ENCODE results near the gene CFAP410.
"Not testable (repeated sequence)": the region's sequence is repeated elsewhere in the genome, so short reads cannot be mapped to it uniquely, and the experiment has no call there.

CFAP410 gene

DNA sequence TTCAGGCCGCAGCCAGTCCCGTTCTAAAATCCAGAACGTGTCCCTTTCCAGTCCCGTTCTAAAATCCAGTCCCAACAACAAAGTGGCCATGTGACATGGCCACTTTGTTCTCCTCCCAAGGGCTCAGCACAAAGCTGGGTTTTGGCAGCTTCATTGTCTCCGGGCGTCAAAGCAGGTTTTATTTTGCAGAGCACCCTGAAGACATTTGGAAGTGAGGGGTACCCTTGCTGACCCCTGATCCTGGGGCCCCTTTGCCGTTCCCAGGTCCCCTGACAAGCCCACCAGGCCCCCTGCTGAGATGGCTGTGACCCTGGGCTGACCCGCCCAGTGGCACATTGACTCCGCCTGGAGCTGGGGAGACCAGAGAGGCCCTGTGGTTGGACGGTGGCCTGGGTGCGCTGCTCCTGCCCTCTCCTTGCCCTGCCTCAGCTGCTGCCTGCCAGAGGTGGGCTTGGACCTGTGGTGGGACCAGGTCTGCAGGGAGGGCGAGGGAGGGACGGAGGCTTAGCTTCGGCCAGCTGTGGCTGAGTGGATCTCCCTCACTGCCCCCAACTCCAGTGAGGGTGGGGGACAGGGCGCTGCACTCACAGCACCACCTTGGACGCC, 35.1 kb downstream of the CFAP410 start:
- intact Hi-C loops (cut with DNase I), result loop anchor here (5.0 kb wide), 1 partner anchor 33 kb away; the partner anchor contains the start of gene CFAP410
- DNase-seq, result peak in 1 of 10 donors; percentile 47

- DNase-seq, result no peak
- intact Hi-C loops (cut with DNase I), result loop anchor here (5.0 kb wide), 1 partner anchor 34 kb away; the partner anchor contains the start of gene CFAP410
These were observed 35.7 kb downstream of the CFAP410 start for GRCh38 chr21:44303490-44303981.

- intact Hi-C loops (cut with DNase I), result loop anchor here (5.0 kb wide), 1 partner anchor 35 kb away; the partner anchor contains the start of gene CFAP410
- not testable (repeated sequence) for DNase-seq
These were observed 36.4 kb downstream of the CFAP410 start for GRCh38 chr21:44302573-44303401.

DNA sequence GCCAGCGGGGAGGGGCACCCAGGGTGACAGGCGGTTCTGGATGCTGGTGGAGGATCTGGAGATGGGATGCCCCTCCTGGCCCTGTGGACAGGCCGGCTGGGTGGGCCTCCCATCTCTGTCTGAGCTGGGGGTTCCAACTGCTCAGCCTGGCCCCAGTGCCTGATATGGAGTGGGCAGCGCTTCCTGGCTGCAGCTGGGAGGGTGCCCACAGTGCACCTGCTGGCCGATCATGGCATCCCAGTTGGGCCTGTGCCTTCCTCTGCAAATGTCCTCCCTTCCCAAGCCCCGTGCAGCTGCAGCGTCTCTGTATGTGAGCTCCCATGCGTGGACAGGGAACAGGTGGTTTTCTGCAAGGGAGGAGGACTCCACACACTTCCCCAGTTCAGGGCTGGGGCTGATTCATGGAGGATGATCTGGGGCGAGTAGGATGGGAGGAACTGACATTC, 37.2 kb downstream of the CFAP410 start:
- intact Hi-C loops (cut with DNase I), result loop anchor here (5.0 kb wide), 1 partner anchor 35 kb away; the partner anchor contains the start of gene CFAP410
- peak in 5 of 10 donors; percentile 40 to 92 (median 57) for DNase-seq

DNA sequence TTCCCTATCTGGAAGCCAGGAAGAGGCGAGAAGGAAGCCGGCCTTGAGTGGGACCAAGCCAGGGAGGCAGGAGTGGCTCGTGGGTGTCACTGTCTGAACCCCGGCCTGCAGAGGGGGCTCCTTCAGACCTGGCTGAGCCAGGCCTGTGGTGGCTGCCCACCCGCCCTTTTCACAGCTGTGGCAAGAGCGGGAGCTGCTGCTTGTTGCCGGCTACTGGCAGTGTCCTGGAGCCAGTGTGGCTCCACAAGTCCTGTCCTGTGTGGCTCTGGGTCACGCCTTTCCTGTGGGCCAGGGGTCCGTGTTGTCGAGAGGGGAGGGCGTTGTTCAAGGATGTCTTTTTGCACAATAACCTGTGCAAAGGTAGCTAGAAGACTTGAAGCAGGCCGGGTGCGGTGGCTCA, 38.0 kb downstream of the CFAP410 start:
- DNase-seq, result no peak
- intact Hi-C loops (cut with DNase I), result loop anchor here (5.0 kb wide), 1 partner anchor 36 kb away; the partner anchor contains the start of gene CFAP410

GRCh38 chr21:44300262-44300959, 38.8 kb downstream of the CFAP410 start:
- peak in 8 of 10 donors; percentile 38 to 92 (median 60) for DNase-seq
- intact Hi-C loops (cut with DNase I), result loop anchor here (5.0 kb wide), 1 partner anchor 37 kb away; the partner anchor contains the start of gene CFAP410

DNA sequence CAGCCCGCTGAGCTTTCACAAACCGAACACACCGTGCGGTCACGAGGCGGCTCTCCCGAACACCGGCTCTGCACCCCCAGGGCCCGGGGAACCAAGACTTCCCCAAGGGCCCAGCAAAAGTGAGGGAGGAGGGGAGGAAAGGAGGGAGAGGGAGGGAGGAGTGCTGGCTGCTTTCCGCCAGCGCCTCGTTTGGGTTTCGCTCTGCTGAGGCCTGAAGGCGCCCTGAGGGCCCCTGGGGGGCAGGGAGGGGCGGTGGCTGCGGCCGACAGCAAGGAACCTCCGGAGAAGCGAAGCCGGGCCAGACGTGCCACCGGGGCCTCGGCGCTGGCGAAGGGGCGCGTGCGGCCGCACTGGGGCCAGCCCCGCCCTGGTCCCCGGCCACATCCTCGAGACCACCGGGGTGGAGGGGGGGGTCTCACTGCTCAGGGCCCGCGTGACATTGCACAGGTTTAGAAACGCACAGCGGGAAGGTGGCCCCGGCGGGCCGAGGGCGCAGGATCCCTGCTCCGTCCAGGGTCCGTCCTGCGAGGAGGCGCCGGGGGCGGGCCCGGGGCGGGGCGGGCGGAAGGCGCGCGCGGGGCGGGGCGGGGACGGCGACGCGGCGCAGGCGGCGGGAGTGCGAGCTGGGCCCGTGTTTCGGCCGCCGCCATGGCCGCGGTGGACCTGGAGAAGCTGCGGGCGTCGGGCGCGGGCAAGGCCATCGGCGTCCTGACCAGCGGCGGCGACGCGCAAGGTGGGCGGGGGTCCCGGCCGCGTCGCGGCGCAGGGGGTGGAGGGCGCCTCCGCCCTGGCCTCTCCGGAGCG, 39.5 kb downstream of the CFAP410 start, which contains the start of gene PFKL:
TSS of gene PFKL (plus strand) at position 596 of the 804 bp plus-strand sequence. CDS start at position 649, 53 bp downstream.
- intact Hi-C loops (cut with DNase I), result loop anchor here (5.0 kb wide), 1 partner anchor 38 kb away; the partner anchor contains the start of gene CFAP410
- peak in 9 of 10 donors; percentile 43 to 94 (median 61) for DNase-seq

- intact Hi-C loops (cut with DNase I), result no loop called here
- DNase-seq, result no peak
These were observed 40.1 kb downstream of the CFAP410 start for GRCh38 chr21:44299085-44299457.

- intact Hi-C loops (cut with DNase I), result no loop called here
- no peak for DNase-seq
These were observed 40.9 kb downstream of the CFAP410 start for GRCh38 chr21:44298301-44298700.

DNA sequence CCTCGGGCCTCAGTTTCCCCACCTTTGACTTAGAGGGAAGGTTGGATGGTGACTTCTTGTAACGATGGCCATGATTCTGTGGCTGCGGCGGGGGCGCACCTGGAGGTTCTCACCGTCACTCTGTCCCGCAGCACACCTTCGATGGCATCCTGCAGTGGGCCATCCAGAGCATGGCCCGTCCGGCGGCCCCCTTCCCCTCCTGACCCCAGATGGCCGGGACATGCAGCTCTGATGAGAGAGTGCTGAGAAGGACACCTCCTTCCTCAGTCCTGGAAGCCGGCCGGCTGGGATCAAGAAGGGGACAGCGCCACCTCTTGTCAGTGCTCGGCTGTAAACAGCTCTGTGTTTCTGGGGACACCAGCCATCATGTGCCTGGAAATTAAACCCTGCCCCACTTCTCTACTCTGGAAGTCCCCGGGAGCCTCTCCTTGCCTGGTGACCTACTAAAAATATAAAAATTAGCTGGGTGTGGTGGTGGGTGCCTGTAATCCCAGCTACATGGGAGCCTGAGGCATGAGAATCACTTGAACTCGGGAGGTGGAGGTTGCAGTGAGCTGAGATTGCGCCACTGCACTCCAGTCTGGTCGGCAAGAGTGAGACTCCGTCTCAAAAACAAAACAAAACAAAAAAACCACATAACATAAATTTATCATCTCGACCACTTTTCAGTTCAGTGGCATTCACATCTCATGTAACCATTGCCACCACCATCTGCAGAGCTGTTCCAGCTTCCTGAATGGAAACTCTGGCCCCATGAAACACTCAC, 41.5 kb downstream of the CFAP410 start:
- peak; percentile 84 to 99 (median 90) for DNase-seq
- intact Hi-C loops (cut with DNase I), result no loop called here

- no peak for DNase-seq
- intact Hi-C loops (cut with DNase I), result no loop called here
These were observed 42.3 kb downstream of the CFAP410 start for GRCh38 chr21:44296916-44297315.

GRCh38 chr21:44296103-44296519, 43.1 kb downstream of the CFAP410 start:
- intact Hi-C loops (cut with DNase I), result no loop called here
- no peak for DNase-seq

- intact Hi-C loops (cut with DNase I), result no loop called here
- DNase-seq, result no peak
These were observed 43.5 kb downstream of the CFAP410 start for GRCh38 chr21:44295646-44296045.

DNA sequence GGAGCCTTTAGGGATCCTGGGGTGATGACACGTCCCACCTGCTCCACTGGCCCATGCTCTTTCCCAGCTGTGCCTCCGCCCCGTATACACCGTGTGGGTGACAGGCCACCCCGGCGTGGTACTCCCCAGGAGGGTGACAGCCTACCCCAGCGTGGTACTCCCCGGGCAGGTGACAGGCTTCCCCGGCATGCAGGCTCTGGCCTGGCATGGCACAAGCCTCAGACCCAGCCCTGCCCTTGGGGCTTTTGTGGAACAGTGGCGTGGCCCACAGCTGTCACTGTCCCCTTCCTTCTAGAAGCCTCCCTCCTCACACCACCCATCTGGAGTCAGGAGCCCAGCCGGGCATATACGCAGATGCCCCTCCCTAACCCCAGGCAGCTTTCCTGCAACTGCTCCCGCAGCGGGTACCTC, 44.0 kb downstream of the CFAP410 start:
- no peak for DNase-seq
- intact Hi-C loops (cut with DNase I), result no loop called here

DNA sequence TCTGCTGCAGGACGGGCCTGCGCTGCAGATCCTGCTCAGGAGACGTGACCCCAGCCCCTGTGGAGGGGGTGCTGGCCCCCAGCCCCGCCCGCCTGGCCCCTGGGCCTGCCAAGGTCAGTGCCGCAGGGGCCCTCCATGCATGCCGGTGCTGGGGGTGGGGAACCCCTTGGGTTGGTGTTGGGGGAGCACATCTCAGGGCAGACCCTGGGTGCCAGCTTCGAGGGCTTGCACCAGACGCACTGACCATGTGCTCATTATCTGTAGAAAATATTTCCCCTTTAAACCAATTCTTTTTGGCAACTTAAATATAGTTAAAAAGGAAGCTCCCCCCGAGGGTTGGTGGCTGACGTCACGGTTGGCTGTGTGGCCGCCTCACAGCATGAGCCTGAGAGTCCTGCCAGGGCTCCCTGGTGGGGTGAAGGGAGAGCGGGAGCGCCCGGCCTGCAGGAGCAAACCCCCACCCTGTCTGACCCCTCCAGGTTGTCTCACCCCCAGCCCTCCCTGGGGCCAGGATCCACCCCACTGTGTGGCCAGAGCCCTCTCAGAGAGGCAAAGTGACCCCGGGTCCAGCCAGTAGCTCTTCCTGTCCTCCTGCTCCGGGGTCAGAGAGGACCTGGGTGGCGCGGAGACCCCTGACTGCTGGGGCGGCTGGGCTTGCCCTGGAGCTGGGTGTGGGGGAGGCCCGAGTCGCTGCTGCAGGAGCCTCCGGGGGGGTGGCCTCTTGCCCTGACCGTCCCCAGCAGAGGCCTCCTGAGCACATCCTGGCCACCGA, 44.6 kb downstream of the CFAP410 start:
- intact Hi-C loops (cut with DNase I), result no loop called here
- peak in 1 of 10 donors; percentile 45 for DNase-seq

DNA sequence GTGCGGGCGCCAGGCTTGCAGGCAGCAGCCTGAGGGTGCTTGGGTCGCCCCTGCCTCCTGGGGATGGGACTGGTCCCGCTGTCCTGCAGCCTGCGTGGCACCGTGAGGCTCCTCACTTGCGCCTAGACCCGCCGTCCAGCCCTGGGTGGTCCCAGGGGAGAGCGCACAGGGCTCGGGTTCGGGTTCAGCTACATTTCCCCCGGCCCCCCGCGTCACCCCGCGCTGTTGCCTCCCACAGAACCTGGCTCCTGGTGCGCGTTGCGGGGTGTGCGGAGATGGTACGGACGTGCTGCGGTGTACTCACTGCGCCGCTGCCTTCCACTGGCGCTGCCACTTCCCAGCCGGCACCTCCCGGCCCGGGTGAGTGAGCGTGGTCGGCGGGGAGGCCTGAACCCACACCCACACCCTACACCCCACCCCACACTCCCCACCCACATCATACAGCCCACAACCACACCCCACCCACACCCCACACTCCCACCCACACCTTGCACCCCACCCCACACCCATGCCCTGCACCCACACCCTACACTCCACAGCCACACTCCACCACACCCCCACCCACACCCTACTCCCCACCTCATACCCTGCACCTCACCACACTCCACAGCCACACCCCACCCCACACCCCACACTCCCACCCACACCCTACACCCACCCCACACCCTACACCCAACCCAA, 45.5 kb downstream of the CFAP410 start:
- DNase-seq, result no peak
- intact Hi-C loops (cut with DNase I), result no loop called here

GRCh38 chr21:44292812-44293195, 46.4 kb downstream of the CFAP410 start:
- DNase-seq, result peak in 1 of 10 donors; percentile 75
- intact Hi-C loops (cut with DNase I), result no loop called here
